Nephron (organoid): ENCODE measurements around the gene SRL.

Experiments used
- H3K27ac Mint-ChIP-seq, 3 experiments: 2 replicates each; pipeline ENCODE4 v1.8.0; 2020; ENCODE audit warnings: mixed read lengths in 3 of 3, mild to moderate bottlenecking in 2 of 3, moderate library complexity in 1 of 3
- H3K27me3 Mint-ChIP-seq: 2 replicates; pipeline ENCODE4 v1.8.0; 2021; ENCODE audit warnings: low read depth, mild to moderate bottlenecking, moderate library complexity, mixed read lengths
- H3K36me3 Mint-ChIP-seq: 2 replicates; pipeline ENCODE4 v1.8.0; 2020; ENCODE audit warnings: low read depth, mixed read lengths
- H3K4me1 Mint-ChIP-seq: 2 replicates; pipeline ENCODE4 v1.8.0; 2020; ENCODE audit warnings: mixed read lengths
- H3K4me3 Mint-ChIP-seq, 3 experiments: 2 replicates each; pipeline ENCODE4 v1.8.0; 2020; ENCODE audit warnings: mild to moderate bottlenecking in 3 of 3, mixed read lengths in 3 of 3, moderate library complexity in 2 of 3
- H3K9me3 Mint-ChIP-seq: 2 replicates; pipeline ENCODE4 v1.8.0; 2020; ENCODE audit warnings: mixed read lengths
- TF ChIP-seq, protein P1 (sequence below), 3 experiments: fragments of 200-600 bp; sonication (generic); IDR thresholded peaks; one replicate each; pipeline ENCODE4 v1.5.0; 2021; ENCODE audit warnings: antibody characterized with exemption in 3 of 3; ENCODE audit not compliant: unreplicated experiment in 3 of 3

The SRL gene

DNA sequence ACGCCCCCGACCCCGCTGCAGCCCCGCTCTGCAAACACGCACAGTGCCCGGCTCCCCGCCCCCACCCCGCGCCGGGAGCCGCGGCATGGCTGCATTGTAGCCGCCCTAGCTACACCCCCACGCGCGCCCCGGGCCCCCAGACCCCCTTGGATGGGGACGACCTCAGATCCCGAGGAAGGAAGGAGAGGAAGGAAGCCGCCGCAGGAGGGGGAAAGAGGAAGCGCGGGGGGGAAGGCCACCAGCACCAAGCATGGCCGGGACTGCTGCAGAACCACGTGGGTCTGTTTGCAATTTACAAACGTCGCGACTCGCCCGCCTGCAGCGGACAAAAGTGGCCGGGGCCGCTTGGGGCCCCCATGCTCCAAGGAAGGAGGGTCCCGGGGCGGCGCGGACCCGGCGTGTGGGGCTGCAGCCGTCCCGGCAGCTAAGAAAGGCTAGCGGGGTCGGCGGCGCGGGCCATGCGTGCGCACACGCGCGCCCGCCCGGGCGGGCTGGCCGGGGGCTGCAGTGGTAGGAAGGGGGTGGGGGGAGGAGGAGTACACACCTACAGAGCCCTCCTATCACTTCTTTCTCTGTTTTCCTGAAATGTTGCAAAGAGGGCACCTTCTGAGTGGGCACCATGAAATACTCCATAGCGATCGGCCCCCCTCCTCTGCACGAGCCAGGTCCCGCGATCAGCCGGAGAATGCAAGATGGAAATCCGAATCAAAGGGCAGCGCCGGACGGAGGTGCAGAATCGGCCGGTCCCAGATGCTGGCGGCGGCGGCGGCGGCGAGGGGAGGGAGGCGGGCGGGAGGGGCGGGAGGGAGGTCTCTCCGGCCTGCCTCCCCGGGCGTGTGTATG, 30.5 kb upstream of the SRL start:
- peak overlapping the region; percentile 94 to 100 (median 98) for H3K4me3 Mint-ChIP-seq
- H3K9me3 Mint-ChIP-seq, result no peaks in the 10 kb centered on the region
- peaks cover 17% of the 10 kb centered on the region for H3K4me1 Mint-ChIP-seq
- H3K36me3 Mint-ChIP-seq, result peaks cover 6% of the 10 kb centered on the region
- TF ChIP-seq, protein P1, sequence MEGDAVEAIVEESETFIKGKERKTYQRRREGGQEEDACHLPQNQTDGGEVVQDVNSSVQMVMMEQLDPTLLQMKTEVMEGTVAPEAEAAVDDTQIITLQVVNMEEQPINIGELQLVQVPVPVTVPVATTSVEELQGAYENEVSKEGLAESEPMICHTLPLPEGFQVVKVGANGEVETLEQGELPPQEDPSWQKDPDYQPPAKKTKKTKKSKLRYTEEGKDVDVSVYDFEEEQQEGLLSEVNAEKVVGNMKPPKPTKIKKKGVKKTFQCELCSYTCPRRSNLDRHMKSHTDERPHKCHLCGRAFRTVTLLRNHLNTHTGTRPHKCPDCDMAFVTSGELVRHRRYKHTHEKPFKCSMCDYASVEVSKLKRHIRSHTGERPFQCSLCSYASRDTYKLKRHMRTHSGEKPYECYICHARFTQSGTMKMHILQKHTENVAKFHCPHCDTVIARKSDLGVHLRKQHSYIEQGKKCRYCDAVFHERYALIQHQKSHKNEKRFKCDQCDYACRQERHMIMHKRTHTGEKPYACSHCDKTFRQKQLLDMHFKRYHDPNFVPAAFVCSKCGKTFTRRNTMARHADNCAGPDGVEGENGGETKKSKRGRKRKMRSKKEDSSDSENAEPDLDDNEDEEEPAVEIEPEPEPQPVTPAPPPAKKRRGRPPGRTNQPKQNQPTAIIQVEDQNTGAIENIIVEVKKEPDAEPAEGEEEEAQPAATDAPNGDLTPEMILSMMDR (IDR thresholded peaks at IDR 0.05; ENCODE audit: unreplicated experiment in 3 of 3), result no peak
- no peaks in the 10 kb centered on the region for H3K27me3 Mint-ChIP-seq
- H3K27ac Mint-ChIP-seq, result peak overlapping the region; percentile 92 to 99 (median 98)

DNA sequence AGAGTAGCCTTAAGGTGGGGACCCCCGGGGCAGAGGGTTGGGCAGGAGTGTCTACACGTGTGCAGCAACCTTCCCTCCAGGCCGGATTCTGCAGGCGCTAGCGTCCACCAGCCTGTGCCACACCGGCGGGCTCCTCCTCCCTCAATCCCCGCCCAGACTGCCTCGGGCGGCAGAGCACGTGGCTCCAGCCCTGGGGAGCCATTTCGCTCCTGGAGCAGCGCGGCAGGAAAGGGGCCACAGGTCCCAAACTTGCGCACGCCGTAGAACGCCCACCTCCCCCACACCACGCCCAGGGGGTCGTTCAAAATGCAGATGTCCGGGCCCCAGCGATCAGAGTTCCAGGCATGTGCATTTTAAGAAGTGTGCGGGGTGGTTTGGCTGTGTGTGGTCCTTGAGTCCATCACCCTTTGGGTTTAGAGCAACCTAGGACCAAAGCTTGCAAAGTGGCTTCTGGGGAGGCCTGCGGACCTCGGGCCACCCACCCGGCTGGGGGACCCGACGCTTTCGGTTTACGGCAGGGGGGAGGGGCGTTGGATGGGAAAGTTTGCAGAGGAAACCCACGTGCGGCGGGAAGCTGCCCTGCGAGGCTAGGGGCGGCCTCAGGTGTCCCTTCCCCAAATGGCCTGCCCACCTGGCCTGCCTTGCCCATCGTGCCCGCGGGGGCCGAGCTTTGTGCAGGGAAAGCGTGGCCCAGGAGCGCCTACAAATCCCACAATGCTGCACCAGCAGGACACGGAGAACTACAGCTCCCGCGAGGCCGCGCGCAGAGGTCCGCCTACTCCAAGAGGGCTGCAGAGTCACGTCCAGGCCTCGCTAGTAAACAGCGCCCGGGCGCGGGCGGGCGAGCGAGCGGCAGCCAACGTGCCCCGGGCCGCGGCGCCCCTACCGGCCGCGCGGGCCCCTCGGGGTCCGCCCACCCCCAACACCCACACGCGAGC, 29.6 kb upstream of the SRL start:
- Mint-ChIP-seq H3K4me3 (peak overlapping the region; percentile 90 to 98 (median 94)), H3K9me3 (no peaks in the 10 kb centered on the region), H3K27ac (peak overlapping the region; percentile 83 to 99 (median 89)), H3K4me1 (peaks cover 14% of the 10 kb centered on the region), H3K36me3 (peaks cover 6% of the 10 kb centered on the region), H3K27me3 (no peaks in the 10 kb centered on the region)
- TF ChIP-seq, protein P1 (IDR thresholded peaks at IDR 0.05; ENCODE audit: unreplicated experiment in 3 of 3), result no peak

DNA sequence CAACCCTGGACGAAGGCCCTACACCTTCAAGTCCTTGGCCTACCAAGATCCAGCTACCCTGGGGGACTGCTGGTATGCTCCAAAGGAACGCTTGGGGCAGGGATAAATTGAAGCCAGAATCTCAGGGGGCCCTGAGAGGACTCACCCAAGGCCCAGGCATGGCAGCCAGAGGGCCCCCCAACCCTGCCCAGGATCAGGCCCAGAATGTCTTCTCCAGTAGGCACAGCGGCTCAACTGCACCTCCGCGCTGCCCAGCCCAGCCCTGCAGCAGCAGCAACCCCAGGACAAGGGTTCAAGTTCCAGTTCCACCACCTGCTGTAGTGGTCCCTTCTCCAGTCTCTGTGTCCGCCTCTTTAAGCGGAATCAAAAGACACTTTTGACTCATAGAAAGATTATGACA, 28.7 kb upstream of the SRL start:
- H3K4me3 Mint-ChIP-seq, result peak overlapping the region; percentile 90 to 98 (median 94)

DNA sequence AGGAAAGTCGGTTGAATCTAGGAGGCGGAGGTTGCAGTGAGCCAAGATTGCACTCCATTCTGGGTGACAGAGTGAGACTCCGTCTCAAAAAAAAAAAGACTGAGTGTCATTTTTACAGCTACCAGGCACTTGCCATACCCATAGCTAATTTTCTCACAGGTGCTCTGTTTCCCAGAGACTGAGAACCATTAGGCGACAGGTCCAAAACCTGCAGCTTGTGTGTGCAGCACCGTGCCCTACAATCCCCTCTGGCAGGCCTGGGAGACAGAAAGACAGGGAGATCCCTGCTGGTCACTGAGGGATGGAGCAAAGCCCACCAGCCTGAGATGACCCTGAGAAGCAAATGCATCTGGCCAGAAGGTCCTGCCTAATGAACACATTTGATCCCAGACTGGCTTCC, 28.2 kb upstream of the SRL start:
- TF ChIP-seq, protein P1 (IDR thresholded peaks at IDR 0.05; ENCODE audit: unreplicated experiment in 3 of 3), result no peak
- Mint-ChIP-seq H3K4me1 (peaks cover 15% of the 10 kb centered on the region), H3K27ac (peak overlapping the region in 2 of 3 experiments; percentile 32 to 39), H3K9me3 (no peaks in the 10 kb centered on the region), H3K4me3 (peak overlapping the region; percentile 90 to 98 (median 94)), H3K27me3 (no peaks in the 10 kb centered on the region), H3K36me3 (peaks cover 6% of the 10 kb centered on the region)

More for the DNA sequence above, 28.7 kb upstream of the SRL start:
- Mint-ChIP-seq H3K36me3 (peaks cover 6% of the 10 kb centered on the region), H3K27me3 (no peaks in the 10 kb centered on the region), H3K4me1 (peaks cover 19% of the 10 kb centered on the region), H3K27ac (peak overlapping the region; percentile 82 to 99 (median 83)), H3K9me3 (no peaks in the 10 kb centered on the region)
- TF ChIP-seq, protein P1 (IDR thresholded peaks at IDR 0.05; ENCODE audit: unreplicated experiment in 3 of 3), result no peak

DNA sequence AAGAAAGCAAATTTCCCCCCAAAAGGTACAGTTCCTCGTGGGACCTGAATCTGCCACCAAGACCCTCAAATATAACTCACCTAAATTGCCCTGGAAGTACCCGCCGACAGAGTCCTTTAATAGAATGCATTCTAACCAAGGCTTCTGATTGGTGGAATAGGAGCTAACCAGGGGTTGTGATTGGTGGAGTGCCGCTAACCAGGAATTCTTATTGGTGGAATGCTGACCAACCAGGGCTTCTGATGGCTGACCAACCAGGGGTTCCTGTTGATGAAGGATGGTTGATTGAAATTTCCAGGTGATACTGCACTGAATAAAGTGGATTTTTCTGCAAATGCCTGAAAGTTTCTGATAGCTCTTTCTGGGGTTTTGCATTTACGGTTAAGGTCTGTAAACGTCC, 24.5 kb upstream of the SRL start:
- Mint-ChIP-seq H3K27ac (peak overlapping the region; percentile 78 to 92 (median 88)), H3K9me3 (no peaks in the 10 kb centered on the region), H3K4me3 (peak overlapping the region in 1 of 3 experiments; percentile 54), H3K4me1 (peaks cover 22% of the 10 kb centered on the region), H3K27me3 (no peaks in the 10 kb centered on the region), H3K36me3 (peaks cover 12% of the 10 kb centered on the region)
- TF ChIP-seq, protein P1 (IDR thresholded peaks at IDR 0.05; ENCODE audit: unreplicated experiment in 3 of 3), result no peak
